ENCODE results near the gene ZNF674. TPM values are rescaled to one million over a fixed set of nuclear protein-coding genes. Genes with fewer than 3 reads are reported as not detected.

Gene ZNF674
- total RNA-seq, 1 donor: 7.3 TPM

DNA sequence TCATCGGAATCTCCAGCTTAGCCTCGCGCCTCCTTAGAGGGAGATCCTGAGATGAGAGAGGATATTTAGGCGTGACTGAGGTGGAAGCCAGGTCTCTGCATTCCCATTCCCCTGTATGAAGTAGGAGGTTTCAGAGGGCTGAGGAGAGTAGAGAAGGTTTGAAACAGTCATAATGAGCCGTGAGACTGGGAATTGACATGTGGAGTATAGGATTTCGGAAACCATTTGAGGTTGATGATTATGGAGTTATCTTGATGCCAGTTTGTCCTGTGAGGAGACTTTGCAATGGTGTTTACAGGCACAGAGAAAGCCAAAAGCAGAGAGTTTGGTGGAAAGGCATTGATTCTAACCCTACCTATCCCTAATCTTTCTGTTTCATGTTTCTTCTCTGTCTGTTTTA, 30.4 kb upstream of the ZNF674 start:
- no peak for DNase-seq (ENCODE audit: low read depth)
- TF ChIP-seq, protein P1, sequence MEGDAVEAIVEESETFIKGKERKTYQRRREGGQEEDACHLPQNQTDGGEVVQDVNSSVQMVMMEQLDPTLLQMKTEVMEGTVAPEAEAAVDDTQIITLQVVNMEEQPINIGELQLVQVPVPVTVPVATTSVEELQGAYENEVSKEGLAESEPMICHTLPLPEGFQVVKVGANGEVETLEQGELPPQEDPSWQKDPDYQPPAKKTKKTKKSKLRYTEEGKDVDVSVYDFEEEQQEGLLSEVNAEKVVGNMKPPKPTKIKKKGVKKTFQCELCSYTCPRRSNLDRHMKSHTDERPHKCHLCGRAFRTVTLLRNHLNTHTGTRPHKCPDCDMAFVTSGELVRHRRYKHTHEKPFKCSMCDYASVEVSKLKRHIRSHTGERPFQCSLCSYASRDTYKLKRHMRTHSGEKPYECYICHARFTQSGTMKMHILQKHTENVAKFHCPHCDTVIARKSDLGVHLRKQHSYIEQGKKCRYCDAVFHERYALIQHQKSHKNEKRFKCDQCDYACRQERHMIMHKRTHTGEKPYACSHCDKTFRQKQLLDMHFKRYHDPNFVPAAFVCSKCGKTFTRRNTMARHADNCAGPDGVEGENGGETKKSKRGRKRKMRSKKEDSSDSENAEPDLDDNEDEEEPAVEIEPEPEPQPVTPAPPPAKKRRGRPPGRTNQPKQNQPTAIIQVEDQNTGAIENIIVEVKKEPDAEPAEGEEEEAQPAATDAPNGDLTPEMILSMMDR (IDR thresholded peaks at IDR 0.05; ENCODE audit: insufficient read depth, low read depth, low read length): no peak
- H3K4me3 ChIP-seq (ENCODE audit: low read depth, low read length): peak overlapping the region; percentile 62

DNA sequence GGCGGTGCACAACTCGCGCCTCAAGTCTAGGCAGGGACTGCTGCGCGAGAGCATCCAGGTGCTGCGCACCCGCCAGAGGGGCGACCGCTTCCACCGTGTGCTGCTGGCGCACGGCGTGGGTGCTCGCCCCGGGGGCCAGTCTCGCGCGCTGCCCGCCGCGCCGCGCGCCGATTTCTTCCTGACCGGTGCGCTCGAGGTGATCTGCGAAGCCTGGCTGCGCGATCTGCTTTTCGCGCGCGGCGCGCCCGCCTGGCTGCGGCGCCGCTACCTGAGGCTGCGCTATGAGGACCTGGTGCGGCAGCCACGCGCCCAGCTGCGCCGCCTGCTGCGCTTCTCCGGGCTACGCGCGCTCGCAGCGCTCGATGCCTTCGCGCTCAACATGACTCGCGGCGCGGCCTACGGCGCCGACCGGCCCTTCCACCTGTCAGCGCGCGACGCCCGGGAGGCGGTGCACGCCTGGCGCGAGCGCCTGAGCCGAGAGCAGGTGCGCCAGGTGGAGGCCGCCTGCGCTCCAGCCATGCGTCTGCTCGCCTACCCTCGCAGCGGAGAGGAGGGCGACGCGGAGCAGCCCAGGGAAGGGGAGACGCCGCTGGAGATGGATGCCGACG, 29.7 kb upstream of the ZNF674 start:
- no peak for DNase-seq (ENCODE audit: low read depth)
- TF ChIP-seq, protein P1 (IDR thresholded peaks at IDR 0.05; ENCODE audit: insufficient read depth, low read depth, low read length): no peak

DNA sequence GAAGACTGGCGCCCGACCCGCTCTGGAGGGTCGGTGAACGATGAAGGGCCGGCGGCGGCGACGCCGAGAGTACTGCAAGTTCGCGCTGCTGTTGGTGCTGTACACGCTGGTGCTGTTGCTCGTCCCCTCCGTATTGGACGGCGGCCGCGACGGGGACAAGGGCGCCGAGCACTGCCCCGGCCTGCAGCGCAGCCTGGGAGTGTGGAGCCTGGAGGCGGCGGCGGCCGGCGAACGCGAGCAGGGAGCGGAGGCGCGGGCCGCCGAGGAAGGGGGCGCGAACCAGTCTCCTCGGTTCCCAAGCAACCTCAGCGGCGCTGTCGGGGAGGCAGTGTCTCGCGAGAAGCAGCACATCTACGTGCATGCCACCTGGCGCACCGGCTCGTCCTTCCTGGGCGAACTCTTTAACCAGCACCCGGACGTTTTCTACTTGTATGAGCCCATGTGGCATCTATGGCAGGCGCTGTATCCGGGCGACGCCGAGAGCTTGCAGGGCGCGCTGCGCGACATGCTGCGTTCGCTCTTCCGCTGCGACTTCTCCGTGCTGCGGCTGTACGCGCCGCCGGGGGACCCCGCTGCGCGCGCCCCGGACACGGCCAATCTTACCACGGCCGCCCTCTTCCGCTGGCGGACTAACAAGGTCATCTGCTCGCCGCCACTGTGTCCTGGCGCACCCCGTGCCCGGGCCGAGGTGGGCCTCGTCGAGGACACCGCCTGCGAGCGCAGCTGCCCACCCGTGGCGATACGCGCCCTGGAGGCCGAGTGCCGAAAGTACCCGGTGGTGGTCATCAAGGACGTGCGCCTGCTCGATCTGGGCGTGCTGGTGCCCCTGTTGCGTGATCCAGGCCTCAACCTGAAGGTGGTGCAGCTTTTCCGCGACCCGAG, 28.9 kb upstream of the ZNF674 start:
- TF ChIP-seq, protein P1 (IDR thresholded peaks at IDR 0.05; ENCODE audit: insufficient read depth, low read depth, low read length): no peak
- peak; percentile 56 for DNase-seq (ENCODE audit: low read depth)

More for the DNA sequence above, 29.7 kb upstream of the ZNF674 start:
- H3K4me3 ChIP-seq (ENCODE audit: low read depth, low read length): peak overlapping the region; percentile 62

DNA sequence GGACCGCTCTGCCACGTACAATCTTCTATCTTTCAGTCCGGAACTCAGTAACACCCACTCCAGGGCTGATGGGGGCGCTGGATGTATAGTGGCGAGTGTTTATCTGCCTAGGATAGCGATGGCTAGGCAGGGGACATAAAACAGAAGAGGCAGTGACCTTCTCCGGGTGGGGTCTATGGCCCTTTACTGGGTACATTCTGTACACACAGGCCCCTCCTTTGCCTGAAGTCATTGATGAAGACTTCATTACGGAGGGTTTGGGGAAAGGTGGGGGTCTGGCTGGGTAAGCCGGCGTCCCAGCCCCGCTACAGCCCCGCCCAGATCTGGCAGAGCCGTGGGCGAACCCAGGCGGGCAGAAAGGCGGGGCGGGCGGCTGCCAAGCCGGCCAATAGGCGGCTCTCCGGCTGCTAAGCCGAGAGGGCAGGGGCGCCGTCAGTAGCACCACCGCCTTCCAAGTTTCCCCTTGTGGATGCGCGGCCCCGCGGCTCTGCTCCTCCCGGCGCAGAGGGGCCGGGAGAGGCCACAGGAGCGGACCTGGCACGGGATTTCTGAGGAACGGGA, 28.2 kb upstream of the ZNF674 start, which contains the start of gene CHST7:
CHST7 (plus strand) TSS at position 435 of the 561 bp plus-strand sequence. CDS start 167 bp downstream, outside the sequence.
- peak within 1 kb of the TSS; percentile 62 for H3K4me3 ChIP-seq (ENCODE audit: low read depth, low read length)
- DNase-seq (ENCODE audit: low read depth): peak; percentile 71
- TF ChIP-seq, protein P1 (IDR thresholded peaks at IDR 0.05; ENCODE audit: insufficient read depth, low read depth, low read length): peak; percentile 42

More for the DNA sequence above, 28.9 kb upstream of the ZNF674 start:
- H3K4me3 ChIP-seq (ENCODE audit: low read depth, low read length): peak overlapping the region; percentile 62

DNA sequence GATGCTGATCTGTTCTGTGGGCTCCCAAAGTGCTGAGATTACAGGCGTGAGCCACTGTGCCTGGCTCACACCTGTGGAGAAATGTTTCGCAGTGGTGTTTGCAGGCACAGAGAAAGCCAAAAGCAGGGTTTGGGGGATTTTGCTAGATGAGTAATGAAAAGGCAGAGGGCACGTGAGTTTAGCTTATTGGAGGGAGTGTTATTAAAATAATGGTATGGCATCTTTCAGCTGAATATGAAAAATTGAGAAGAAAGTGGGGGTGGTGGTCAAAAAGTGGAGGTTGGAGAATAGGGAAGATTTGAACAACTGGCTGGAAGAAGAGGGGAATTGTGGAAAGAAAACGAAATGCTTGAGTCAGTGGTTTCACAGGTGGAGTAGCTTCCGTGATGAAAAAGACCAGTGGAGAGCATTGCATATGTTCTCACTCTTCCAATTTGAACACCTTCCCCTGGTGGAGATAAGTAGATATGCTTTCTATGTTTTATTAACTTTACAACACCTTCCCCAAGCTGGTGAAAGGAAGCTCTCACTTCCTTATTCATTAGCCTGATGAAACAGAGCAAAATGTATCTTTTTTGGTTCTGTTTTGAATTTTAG, 27.2 kb upstream of the ZNF674 start:
- H3K4me3 ChIP-seq (ENCODE audit: low read depth, low read length): no peak overlapping the region
- TF ChIP-seq, protein P1 (IDR thresholded peaks at IDR 0.05; ENCODE audit: insufficient read depth, low read depth, low read length): no peak
- DNase-seq (ENCODE audit: low read depth): no peak
